SHP77 treated with DMSO at 0.1 percent for 48 hours (cell line): Measurements from ENCODE around the gene ASB17.
"Not testable (repeated sequence)": the region's sequence is repeated elsewhere in the genome, so short reads cannot be mapped to it uniquely, and the experiment has no call there.

ENCODE experiments used
- DNase-seq: peaks from one replicate; lab custom pipeline; 2025; lab: John Stamatoyannopoulos, UW

The ASB17 gene, protein sequence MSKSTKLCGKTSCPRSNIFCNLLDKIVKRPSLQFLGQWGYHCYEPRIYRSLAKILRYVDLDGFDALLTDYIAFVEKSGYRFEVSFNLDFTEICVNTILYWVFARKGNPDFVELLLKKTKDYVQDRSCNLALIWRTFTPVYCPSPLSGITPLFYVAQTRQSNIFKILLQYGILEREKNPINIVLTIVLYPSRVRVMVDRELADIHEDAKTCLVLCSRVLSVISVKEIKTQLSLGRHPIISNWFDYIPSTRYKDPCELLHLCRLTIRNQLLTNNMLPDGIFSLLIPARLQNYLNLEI

DNA sequence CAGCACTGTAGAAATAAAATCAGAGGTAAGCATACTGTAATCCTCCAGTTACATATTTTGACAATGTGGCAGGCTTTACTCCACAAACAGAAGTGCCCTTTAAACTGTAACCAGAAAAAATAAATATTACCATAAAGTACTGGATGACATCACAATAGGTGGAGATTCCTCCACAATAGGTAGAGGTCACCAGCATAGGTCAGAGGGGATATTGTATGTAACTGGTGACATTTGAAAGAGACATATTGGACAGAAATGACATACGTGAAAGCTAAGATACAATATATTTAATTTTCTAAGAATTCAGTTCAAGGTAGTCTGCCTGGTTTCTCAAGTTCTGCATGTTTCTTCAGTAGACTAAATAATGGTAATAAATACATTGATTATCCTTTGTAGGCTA, at the start of gene ASB17:
Gene ASB17 (minus strand): TSS at position 101 of the 400 bp plus-strand sequence. CDS start 113 bp downstream, outside the sequence.
- DNase-seq: no peak

DNA sequence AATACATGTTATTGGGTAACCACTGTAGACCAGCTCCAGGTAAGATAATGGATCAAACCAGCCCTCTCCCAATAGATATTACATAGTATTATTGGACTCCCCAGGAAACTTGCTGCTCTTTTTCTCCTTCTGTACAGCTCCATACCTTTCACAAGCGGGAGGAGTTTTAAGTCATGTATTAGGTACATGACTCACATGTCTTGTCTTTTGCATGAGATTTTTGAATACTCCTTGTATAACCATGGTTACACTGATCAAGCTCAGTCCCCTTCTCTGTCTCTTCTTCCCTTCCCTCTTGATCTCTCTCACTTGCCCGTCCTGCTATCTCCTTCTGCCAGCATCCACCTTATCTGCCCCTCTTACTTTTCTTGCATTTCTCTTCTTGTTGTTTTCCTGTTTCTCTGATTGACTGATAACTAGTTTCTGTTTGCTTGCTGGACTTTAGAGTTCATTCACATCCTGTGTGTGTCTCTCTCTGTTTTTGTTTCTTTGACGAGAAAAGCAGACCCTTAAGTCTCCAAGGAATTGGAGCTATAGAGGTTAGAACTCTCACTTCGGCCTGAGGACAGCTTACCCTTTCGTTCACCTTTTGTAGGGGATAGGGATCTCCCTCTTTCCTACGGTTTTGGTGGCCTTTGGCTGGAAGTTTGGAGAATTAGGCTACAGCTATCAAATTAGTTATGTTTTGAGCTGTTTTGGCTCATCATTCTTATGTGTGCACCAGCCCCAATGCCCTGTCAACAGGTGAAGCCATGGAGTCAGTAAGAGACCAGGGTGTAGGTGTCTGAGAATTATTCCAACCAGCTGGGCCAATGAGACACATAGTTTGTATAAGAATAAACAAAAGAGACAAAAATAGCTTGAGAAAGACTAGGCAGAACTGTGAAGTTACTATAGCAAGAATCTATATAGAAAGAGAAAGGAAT, 49.0 kb upstream of the ASB17 start:
- DNase-seq: no peak

DNA sequence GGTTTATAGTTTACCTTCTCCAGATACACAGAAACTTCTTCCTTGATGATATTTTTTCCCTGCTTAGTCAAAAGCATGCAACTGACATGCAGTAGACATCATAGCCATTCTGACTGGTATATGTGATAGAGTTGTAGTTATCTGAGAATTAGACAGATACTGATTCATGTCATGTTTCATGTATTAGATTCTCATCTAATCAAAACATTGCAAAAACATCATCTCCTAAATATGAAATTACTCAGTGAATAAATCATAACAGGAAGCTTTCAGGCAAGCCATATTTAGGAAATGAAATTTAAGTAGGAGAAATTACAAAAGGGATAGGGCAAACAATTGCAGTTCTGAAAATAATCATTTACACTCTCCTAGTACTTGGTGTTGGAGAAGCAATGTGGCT, 38.4 kb upstream of the ASB17 start:
- DNase-seq: no peak

DNA sequence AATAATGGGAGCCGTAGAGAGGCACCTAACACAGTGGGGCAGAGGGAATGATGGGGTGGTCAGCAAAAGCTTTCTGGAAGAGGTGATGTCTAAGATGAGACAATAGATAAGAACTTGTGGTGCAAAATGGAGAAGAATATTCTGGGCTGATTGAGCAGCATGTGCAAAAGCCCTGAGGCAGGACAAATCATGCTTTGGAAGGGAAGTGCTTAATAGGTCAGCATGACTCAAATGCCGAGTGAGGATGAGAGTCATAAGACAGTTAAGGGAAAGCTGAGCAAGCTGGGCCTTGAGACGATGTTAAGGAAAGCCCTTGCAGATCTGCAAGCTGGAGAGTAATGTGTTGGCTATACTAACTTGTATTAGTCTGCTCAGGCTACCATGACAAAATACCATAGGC, 37.3 kb upstream of the ASB17 start:
- no peak for DNase-seq

DNA sequence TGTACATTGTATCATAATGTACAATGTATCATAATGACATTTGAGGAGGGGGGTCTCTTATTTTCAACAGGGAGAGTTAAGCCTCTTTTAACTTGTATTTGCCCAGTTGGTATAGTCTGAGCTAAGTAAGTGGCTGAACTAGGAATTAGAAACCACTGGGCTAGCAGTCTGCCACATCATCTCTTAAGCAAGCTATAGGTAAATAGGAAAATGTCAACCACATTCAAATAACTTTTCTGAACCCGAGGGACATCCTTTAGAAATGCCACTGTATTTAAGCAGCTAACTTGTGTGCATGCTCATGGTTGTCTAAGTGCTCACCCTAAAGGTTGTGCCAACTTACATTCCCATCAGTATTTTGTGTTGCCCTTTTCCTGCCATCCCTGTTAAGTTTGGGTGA, 35.5 kb upstream of the ASB17 start:
- no peak for DNase-seq

DNA sequence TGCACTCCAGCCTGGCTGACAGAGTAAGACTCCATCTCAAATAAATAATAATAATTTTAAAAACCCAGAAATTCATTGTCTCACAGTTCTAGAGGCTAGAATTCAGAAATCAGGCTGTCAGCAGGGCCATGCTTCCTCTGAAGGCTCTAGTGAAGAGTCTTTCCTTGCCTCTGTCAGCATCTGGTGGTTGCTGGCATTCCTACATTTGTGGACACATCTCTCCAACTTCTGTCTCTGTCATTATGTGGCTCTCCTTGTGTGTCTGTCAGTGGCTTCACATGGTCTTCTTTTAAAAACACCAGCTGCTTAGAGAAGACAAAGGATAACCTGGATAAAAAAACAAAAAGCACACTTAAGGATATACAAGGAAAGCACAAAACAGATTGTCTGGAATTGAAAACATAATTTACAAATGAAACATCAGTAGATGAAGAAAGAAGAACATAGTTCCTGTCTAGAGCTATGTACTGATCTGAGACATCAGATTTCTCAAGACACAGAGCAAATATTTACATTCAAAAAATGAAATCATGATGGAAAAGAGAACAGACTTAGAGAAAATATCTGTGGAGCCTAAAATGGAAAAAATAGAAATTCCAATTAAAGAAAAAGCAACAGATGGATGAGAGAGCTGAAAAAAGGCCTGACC, 32.7 kb upstream of the ASB17 start:
- DNase-seq: no peak

DNA sequence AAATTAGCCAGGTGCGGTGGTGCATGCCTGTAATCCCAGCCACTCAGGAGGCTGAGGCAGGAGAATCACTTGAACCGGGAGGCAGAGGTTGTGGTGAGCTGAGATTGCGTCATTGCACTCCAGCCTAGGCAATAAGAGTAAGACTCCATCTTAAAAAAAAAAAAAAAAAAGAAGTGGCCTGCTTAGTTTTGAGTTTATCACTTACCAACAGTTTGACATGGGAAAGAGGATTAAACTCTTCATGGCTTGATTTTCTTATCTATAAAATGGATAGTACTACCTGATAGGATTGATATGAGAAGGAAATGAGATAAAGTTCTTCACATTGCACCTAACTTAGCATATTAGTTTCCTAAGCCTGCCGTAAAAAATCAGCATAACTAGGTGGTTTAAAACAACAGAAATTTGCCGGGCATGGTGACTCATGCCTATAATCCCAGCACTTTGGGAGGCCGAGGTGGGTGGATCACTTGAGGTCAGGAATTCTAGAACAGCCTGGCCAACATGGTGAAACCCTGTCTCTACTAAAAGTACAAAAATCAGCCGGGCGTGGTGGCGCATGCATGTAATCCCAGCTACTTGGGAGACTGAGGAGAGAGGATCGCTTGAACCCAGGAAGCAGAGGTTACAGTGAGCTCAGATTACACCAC, 32.0 kb upstream of the ASB17 start:
- not testable (repeated sequence) for DNase-seq

DNA sequence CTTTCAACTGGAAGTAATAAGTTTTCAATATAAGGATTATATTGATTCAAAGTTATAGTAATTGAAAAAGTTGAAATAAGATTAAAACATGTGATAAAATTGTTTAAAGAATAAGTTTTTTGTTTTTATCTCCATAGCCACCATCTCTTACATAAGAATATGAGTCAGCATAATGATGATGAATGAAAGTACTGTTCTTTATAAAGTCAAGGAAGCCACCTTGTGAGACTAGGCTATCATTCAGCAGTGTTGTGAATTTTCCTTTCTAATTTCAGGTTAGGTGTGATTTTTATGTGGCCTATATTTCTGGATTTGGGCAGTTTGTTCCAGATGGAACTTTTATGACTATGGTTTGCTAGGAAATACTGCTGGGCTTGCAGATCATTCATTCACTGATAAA, 22.4 kb upstream of the ASB17 start:
- DNase-seq: no peak

DNA sequence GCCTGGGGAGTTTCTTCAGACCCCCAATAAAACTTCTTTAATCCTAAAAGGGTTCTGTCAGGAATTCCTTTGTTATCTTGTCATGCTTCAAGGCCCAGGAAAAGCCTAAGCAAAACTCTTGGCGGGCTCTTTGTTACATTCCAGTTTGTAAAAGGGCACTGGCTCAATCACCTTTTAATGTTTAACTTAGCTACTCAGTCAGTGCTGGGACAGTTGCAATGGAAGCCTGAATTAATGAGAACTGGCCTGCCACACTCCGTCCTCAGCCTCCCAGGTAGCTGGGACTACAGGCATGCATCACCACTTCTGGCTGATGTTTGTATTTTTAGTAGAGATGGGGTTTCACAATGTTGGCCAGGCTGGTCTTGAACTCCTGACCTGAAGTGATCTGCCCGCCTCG, 21.3 kb upstream of the ASB17 start:
- DNase-seq: no peak

DNA sequence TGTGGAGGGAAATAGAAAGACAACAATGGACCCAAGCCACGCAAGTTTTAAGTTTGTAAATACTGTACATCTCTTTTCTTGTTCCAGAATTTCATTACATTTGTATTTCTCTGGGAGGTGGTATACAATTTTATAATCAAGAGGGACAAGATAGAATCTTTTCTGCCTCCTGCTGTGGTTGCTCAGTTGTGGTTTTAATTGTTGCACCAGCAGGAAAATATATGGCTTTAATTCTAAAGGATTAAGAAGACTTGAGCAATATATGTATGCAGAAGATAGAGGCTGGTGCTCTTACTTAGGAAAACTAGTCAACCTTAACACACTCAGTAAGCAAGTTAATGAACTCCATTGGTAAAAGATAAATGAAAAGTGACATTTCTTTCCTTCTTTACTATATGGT, 19.8 kb upstream of the ASB17 start:
- no peak for DNase-seq

DNA sequence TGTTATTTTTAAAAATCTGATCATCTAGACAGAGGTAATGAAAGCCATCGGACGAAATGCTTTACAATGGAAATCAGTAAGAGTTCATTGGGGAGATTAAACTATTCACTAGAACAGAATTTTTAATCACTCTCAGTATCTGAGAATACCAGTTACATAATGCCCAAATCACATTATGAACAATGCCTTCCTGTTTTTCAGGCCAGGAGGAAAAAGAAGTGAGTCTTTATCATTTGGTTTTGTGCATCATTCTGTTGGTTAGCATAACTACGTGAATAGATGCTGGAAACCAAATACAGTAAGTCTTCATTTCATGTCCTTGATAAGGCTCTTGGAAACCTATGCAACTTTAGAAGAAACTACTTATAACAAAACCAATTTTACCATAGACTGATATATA, 18.0 kb upstream of the ASB17 start:
- no peak for DNase-seq

DNA sequence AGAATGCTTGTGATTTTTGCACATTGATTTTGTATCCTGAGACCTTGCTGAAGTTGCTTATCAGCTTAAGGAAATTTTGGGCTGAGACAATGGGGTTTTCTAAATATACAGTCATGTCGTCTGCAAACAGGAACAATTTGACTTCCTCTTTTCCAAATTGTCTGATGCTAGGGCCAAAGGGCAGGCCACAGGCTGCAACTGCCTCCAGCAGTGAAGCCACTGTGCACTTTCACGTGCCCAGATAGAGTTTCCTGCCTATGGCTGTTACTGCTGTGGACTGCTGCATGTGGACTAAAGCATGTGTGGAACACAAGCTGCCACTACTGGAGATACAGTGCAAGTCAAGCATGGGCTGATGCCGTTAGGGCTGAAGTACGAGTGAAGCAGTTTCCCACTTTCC, 10.8 kb upstream of the ASB17 start:
- not testable (repeated sequence) for DNase-seq

DNA sequence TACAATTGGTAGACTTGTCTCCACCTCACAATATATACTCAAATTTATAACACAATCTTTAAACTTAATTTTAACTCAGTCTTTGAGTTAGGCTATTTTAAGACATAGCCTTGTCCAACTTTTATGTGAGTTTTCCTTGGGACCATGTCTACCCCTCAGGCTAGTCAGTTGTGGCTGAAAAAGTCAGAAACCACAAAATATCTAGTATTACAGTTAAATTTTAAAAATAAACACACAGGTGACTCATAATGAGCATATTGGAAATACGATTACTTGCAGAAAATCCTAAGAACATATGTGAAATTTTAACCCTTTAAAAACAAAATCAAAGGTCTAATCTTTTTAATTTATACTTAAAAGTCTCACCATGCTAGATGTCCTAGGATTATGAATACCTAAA, 4.8 kb upstream of the ASB17 start:
- DNase-seq: no peak

DNA sequence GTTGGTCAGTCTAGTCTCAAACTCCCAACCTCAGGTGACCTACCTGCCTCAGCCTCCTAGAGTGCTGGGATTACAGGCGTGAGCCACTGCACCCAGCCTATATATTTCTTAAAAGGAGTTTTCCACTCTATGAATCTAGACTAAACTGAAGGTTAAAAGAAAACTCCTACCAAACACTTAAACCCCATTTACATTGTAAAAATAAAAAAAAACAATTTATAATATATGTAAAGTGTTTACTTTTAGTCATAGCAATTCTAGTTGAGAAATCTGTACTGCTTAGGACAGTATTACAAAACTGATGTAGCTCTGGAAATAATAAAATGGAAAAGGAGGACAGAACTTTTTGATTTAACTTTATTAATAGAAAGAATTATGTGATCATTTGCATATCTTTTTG, 9.5 kb downstream of the ASB17 start:
- DNase-seq: no peak

DNA sequence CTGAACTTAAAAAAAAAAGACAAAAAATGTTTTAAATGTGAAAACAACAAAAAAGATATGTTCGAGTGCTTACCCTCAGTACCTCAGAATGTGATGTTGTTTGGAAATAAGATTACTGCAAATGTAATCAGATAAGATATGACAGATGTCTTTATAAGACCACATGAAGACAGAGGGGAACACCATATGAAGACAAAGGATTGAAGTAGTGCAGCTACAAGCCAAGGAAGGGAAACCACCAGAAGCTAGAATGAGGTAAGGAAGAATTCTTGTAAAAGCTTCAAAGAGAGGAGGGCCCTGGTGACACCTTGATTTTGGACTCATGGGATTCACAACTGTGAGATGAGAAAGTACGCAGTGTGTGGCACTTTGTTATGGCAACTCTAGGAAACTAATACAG, 15.4 kb downstream of the ASB17 start:
- no peak for DNase-seq

DNA sequence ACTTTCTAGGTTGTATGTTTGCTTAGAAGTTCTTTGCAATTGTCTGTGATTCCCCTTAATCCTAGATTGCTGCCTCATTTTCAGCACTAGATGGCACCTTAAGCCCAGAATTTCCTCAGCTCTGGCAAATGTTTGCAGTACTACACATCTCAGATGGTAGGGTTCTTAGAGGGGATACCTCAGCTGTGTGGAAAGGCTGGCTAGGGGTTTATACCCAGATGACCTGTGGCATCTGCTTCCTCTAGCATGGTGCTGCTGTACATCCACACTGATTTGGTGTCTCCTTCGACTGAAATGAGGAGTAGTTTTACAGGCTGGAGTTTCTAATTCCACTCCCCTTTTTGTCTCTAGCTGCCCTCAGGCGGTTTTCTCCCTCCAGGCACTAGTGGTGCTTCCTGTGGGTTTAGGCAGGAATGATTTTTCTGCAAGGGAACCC, 23.5 kb downstream of the ASB17 start:
- no peak for DNase-seq

DNA sequence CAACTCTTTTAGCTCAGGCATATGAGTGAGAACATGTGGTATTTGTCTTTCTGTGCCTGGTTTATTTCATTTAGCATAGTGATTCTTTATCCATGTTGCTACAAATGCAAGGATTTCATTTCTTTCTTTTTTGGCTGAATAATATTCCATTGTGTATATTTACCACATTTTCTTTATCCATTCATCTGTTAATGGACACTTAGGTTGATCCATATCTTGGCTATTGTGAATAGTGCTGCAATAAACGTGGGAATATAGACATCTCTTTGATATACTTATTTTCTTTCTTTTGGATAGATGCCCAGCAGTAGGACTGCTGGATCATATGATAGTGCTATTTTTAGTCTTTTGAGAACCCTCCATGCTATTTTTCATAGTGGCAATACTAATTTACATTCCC, 30.8 kb downstream of the ASB17 start:
- DNase-seq: no peak

DNA sequence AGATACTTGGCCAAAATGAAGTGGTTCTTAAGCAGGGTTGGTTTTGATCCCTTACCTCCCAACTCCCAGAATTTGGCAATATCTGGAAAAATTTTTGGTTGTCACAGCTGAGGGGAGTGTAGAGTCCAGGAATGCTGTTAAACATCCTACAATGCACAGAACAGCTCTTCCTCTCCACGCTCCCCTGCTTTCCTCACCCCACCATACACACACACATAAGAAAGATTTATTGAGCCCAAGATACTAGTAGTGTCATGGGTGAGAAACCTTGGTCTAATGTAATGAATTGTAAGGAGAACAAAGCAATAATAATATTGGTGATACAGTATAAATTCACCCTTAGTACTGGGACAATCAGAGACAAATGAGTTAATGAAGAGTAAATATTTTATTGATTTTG, 47.8 kb downstream of the ASB17 start:
- no peak for DNase-seq

DNA sequence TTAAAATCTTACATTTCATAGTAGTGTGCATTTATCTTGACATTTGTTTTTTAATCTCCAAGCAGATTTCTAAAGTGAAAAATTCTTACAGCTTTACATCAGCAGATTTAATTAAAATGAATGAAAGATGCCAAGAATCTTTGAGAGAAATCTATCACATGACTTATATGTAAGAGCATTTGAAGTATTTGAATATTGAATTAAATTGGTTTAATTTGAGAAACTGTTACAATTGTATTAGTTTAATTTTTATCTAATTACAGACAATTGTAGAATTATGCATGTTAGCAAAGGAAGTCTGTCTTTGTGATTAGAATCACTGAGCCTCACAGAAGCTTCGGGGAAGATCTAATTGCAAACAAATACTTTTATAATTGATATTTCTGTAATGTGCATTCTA, 52.2 kb downstream of the ASB17 start:
- no peak for DNase-seq

DNA sequence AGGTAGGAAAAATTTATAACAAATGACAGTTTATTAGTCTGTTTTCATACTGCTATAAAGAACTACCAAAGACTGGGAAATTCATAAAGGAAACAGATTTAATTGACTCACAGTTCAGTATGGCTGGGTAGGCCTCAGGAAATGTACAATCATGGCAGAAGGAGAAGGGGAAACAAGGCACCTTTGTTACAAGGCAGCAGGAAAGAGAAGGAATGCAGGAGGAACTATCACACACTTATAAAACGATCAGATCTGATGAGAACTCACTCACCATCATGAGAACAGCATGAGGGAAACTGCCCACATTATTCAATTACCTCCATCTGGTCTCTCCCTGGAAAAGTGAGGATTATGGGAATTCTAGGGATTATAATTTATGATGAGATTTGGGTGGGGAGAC, 61.3 kb downstream of the ASB17 start:
- DNase-seq: no peak
